Brain microvascular endothelial cell (primary cell): ENCODE measurements around the gene OSBPL2.

Source experiments
- DNase-seq: peaks from one replicate; pipeline ENCODE4 v3.0.0-alpha.2; 2020
- H3K27ac ChIP-seq: fragments of 250-450 bp; sonication (Bioruptor Pico); 2 replicates; pipeline ENCODE4 v1.5.1; 2020; ENCODE audit warnings: mild to moderate bottlenecking, moderate library complexity
- H3K27me3 ChIP-seq: fragments of 250-450 bp; sonication (Bioruptor Pico); replicated peaks from 2 replicates; pipeline ENCODE4 v1.5.1; 2020; ENCODE audit warnings: mild to moderate bottlenecking
- H3K36me3 ChIP-seq: fragments of 250-450 bp; sonication (Bioruptor Pico); replicated peaks from 2 replicates; pipeline ENCODE4 v1.5.1; 2020; ENCODE audit warnings: mild to moderate bottlenecking
- H3K4me3 ChIP-seq: 2 replicates; pipeline ENCODE4 v1.5.1; 2011; ENCODE audit warnings: low read depth, mild to moderate bottlenecking, control low read depth, low read length, moderate library complexity
- in situ Hi-C: cut with HindIII; loops from 2 replicates; pipeline ENCODE4 v1.10.0; 2017; ENCODE audit warnings: low sequenced_read_pairs, low pct_ligation_motif_present
- TF ChIP-seq, protein P1 (sequence below): IDR thresholded peaks from 2 replicates; pipeline ENCODE4 v1.5.1; 2011; ENCODE audit warnings: low read depth, mild to moderate bottlenecking, moderate library complexity, low read length, control low read depth, inconsistent platforms; ENCODE audit errors: missing control alignments

Gene OSBPL2

DNA sequence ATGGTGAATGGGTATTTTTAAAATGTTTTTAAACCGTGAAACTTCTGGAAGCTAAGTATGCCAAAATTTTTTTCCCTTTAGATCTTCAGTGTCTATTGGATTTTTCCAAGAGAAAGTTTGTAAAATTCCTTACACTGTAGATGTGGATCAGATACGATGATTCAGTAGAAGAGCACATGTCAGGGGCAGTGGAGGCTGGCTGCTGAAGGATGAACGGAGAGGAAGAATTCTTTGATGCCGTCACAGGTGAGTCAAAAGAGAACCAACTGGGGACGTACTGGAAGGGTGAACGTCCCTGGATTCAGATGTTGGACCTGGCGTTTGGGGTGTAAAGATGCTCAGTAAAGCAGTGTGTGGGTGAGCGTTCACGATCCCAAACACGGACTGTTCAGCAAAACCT, 17.7 kb downstream of the OSBPL2 start:
- in situ Hi-C loops: no loop called here
- TF ChIP-seq, protein P1, sequence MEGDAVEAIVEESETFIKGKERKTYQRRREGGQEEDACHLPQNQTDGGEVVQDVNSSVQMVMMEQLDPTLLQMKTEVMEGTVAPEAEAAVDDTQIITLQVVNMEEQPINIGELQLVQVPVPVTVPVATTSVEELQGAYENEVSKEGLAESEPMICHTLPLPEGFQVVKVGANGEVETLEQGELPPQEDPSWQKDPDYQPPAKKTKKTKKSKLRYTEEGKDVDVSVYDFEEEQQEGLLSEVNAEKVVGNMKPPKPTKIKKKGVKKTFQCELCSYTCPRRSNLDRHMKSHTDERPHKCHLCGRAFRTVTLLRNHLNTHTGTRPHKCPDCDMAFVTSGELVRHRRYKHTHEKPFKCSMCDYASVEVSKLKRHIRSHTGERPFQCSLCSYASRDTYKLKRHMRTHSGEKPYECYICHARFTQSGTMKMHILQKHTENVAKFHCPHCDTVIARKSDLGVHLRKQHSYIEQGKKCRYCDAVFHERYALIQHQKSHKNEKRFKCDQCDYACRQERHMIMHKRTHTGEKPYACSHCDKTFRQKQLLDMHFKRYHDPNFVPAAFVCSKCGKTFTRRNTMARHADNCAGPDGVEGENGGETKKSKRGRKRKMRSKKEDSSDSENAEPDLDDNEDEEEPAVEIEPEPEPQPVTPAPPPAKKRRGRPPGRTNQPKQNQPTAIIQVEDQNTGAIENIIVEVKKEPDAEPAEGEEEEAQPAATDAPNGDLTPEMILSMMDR: no peak
- Histone ChIP-seq H3K27ac (no peak overlapping the region), H3K4me3 (no peak overlapping the region), H3K36me3 (peaks cover 22% of the 10 kb centered on the region), H3K27me3 (no peaks in the 10 kb centered on the region)
- DNase-seq: no peak

- Histone ChIP-seq H3K36me3 (peaks cover 37% of the 10 kb centered on the region), H3K4me3 (no peak overlapping the region), H3K27ac (no peak overlapping the region), H3K27me3 (no peaks in the 10 kb centered on the region)
- peak; percentile 77 for DNase-seq
- in situ Hi-C loops: no loop called here
- TF ChIP-seq, protein P1: no peak
These were observed 20.4 kb downstream of the OSBPL2 start for GRCh38 chr20:62258499-62259293.

DNA sequence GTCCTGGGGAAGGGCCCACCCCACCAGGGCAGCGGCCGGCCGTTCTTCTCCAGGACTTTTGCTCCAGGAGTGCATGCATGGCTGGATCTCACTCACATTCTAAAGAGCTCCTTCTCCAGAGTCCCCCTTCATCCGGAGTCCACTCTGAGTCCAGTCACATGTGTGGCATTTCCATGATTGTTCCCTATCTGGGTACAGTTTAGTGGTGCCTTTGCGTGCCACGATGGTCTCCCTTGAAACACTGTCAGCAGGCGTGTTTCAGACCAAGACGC, 20.9 kb downstream of the OSBPL2 start:
- no peak overlapping the region for H3K27ac ChIP-seq
- TF ChIP-seq, protein P1: no peak
- in situ Hi-C loops: no loop called here
- H3K27me3 ChIP-seq: no peaks in the 10 kb centered on the region
- H3K4me3 ChIP-seq: no peak overlapping the region
- peaks cover 40% of the 10 kb centered on the region for H3K36me3 ChIP-seq
- DNase-seq: no peak

GRCh38 chr20:62262064-62262463, 23.7 kb downstream of the OSBPL2 start:
- H3K27ac ChIP-seq: no peak overlapping the region
- TF ChIP-seq, protein P1: no peak
- peaks cover 48% of the 10 kb centered on the region for H3K36me3 ChIP-seq
- no peaks in the 10 kb centered on the region for H3K27me3 ChIP-seq
- in situ Hi-C loops: no loop called here
- no peak overlapping the region for H3K4me3 ChIP-seq
- no peak for DNase-seq

DNA sequence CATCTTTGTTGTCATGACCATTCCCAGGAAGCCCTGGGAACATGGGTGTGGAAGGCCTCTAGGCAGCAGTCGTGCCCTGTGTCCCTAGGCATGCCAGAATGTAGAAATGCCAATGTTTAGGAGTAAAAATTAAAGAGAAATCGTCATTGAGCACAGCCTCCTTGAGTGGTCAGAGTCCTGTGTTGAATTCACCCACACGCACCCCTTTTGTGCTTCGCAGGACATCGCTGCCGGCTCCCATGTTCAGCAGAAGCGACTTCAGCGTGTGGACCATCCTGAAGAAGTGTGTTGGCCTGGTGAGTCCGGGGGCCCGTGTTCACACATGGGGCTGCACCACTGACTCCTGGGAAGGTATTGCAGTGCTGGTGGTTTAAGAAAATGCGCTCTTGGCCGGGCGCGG, 25.1 kb downstream of the OSBPL2 start:
- in situ Hi-C loops: no loop called here
- H3K36me3 ChIP-seq: peaks cover 48% of the 10 kb centered on the region
- no peak for DNase-seq

GRCh38 chr20:62265365-62265764, 27.0 kb downstream of the OSBPL2 start:
- Histone ChIP-seq H3K36me3 (peaks cover 39% of the 10 kb centered on the region), H3K27me3 (no peaks in the 10 kb centered on the region), H3K4me3 (no peak overlapping the region), H3K27ac (no peak overlapping the region)
- TF ChIP-seq, protein P1: no peak
- in situ Hi-C loops: no loop called here
- DNase-seq: no peak

More for the DNA sequence above, 25.1 kb downstream of the OSBPL2 start:
- H3K4me3 ChIP-seq: no peak overlapping the region
- no peaks in the 10 kb centered on the region for H3K27me3 ChIP-seq
- TF ChIP-seq, protein P1: no peak
- H3K27ac ChIP-seq: no peak overlapping the region
